Measurements from ENCODE around the gene PCNX2. TPM values are rescaled to one million over a fixed set of nuclear protein-coding genes. Genes with fewer than 3 reads are reported as not detected.
A peak's percentile ranks its signal among the peaks of the same experiment; 100 is the strongest.
"Not testable (repeated sequence)": the region's sequence is repeated elsewhere in the genome, so short reads cannot be mapped to it uniquely, and the experiment has no call there.

Gene PCNX2
- polyA plus RNA-seq, 1 donor: 16.1 TPM

GRCh38 chr1:233144434-233144833, 151.1 kb downstream of the PCNX2 start:
- DNase-seq: no peak

DNA sequence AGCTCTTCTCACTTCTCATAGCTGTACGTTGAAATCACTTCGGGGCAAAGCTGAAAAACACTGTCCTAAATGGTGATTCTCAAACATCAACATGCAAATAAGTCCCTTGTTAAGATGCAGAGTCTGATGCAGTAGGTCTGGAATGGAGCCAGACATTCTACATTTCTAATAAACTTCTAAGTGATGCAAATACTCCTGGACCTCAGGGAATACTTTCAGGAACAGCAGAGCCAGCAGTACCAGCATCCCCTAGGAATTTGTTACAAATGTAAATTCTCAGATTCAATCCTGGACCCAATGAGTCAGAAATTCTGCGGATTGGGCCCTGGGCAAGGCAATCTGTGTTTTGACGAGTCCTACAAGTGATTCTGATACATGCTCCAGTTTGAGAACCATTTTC, 152.3 kb downstream of the PCNX2 start:
- no peak for DNase-seq

DNA sequence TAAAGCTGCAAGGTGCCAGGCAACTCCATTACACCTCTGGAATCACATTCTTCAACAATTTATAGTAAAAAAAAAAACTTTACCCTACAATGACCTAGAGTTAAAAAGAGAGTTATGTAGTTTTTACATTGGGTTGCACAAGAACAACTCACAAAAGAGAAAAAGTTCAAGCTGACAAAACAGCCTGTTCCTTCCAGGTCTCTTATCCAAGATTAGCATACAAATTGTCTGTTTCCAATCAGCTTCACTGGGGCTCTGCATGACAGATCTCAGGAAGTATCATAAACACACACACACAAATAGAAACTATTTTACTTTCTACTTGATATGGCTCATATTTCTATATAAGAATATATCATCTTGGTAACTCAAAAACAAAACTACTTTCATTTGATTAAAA, 154.6 kb downstream of the PCNX2 start:
- no peak for DNase-seq

GRCh38 chr1:233140499-233140898, 155.0 kb downstream of the PCNX2 start:
- no peak for DNase-seq

GRCh38 chr1:233138788-233139585, 156.5 kb downstream of the PCNX2 start:
- DNase-seq: no peak

DNA sequence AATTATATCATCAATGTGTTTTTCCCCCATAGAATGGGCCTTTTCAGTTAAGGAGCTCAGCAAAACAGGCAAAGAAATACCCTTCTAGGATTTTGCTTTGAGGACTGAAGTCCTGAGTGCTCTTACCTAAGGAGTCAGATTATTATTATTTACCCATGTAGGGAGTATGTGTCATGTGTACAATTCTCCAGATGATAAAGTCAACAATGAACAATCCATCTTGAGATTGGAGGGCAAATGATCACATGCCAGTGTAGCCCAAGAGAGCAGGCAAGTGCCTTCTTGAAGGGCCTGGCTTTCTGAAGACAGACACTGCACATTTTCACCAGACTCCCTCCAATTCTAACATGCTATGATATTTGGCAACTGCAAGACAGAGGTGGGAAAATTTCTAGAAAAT, 159.7 kb downstream of the PCNX2 start:
- no peak for DNase-seq

- DNase-seq: no peak
Measured at GRCh38 chr1:233132445-233132844, 163.1 kb downstream of the PCNX2 start.

- DNase-seq: not testable (repeated sequence)
Measured at GRCh38 chr1:233129031-233129430, 166.5 kb downstream of the PCNX2 start.

DNA sequence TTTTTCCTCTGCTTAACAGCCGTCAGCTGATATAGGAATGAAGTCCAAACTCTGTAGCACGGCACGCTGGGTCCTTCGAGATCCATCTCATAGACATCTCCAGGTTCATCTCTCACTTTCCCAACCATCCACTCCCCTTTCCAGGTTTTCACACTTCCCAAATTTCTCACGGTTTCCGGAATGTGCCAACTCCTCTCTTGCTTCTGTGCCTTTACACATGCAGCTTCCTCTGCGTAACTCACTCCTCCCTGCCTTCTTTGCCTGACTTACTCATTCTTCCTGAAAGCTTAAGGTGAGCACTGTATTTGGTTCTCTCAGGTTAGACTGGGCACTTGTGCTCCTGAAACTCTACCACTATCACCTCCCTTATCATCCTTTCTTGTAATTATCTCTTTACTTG, 168.4 kb downstream of the PCNX2 start:
- no peak for DNase-seq

- no peak for DNase-seq
Measured at GRCh38 chr1:233122779-233123178, 172.7 kb downstream of the PCNX2 start.

GRCh38 chr1:233121947-233122559, 173.5 kb downstream of the PCNX2 start:
- no peak for DNase-seq

- DNase-seq: no peak
Measured at GRCh38 chr1:233114860-233115259, 180.7 kb downstream of the PCNX2 start.

- no peak for DNase-seq
Measured at GRCh38 chr1:233114159-233114558, 181.4 kb downstream of the PCNX2 start.

DNA sequence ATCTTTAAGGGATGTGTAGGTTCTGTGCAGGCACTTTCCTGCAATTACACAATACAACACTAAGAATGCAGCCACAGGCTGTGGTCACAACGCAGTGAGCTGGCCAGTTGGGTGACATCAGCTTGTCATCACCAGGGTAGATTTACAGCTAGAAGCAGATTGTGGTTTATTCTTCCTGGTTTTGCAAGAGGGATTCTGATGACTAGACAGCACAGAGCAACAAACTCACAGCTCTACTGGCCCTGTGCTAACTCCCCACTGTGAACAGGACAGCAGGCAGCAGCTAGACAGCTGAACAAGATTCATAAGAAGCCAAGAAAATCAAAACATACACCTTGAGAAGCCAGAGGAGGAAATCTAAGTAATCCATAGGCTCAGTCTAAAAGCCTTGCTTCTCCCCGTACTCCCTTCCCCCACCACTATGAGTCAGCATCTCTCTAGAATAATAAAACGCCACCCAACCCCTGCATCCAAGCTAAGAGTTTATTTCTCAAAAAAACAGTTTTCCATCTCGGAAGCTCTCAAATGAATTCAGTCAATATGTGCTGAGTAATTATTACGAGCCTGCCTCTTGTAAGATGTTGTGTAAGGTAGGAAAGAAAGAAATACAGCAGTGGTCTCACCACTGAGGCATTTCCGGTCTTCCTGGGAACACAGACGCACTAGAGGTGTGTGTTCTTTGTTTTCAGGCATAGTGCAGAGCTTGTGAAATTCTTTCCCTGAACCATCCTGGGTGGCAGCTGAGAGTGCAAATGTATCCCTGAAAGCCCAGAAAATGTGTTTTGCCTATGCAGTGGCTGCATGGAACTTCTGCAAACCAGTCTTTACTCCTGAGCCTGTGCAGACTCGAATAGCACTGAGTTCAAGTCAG, 182.3 kb downstream of the PCNX2 start:
- peak; percentile 82 for DNase-seq

- no peak for DNase-seq
Measured at GRCh38 chr1:233112186-233113008, 183.1 kb downstream of the PCNX2 start.

GRCh38 chr1:233111731-233112130, 183.8 kb downstream of the PCNX2 start:
- no peak for DNase-seq

DNA sequence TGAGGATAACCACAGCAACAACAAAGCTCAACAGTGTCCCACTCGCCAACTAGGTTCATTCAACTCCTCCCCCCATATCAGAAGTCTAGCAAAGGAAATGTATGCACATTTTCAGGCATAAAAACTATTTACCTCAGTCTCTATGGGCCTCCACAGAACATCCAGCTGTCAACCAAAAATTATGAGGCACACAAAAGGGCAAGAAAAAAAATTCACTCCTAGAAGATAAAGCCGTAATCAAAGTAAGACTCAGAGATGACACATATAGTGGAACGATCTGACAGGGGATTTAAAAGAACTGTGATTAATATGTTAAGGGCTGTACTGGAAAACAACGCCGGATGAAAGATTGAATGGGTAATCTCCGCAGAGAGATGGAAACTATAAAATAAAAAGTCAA, 186.4 kb downstream of the PCNX2 start:
- no peak for DNase-seq

- not testable (repeated sequence) for DNase-seq
Measured at GRCh38 chr1:233107716-233108130, 187.8 kb downstream of the PCNX2 start.

DNA sequence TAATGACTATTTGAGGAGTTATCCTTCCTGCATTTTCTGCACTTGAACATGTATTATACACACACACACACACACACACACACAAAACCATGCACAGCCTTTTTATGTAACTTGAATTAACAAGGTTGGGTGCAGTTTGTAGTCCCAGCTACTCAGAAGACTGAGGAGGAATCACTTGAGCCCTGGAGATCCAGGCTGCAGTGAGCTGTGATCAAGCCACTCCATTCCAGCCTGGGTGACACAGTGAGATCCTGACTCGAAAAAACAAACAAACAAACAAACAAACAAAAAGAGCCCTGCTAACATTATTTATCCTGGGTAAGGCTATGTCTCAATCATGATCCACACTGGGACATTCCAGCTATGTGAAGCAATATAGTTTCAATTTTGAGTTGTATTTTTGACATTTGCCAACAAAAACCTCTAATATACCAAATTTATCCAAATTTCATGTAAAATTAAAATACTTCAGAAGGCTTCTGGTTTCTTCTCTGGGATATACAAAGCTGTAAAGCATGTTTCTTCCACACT, 188.3 kb downstream of the PCNX2 start:
- no peak for DNase-seq

GRCh38 chr1:233105225-233105624, 190.3 kb downstream of the PCNX2 start:
- DNase-seq: no peak

DNA sequence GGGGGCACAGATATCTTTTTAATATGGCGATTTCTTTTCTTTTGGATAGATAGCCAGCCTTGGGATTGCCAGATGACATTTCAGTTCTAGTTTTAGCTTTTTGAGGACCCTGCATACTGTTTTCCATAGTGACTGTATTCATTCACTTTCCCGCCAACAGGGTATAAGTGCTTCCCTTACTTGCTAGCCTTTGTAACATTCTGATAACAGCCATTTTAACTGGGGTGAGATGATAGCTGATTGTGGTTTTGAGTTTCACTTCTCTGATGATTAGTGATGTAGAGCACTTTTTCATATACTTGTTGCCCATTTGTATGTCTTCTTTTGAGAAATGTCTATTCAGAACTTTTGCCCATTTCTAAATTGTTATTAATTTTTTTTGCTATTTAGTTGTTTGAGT, 193.2 kb downstream of the PCNX2 start:
- DNase-seq: no peak
